Measurements from ENCODE around the gene GPR153. TPM values are rescaled to one million over a fixed set of nuclear protein-coding genes. Genes with fewer than 3 reads are reported as not detected.

GPR153 gene
- total RNA-seq, 2 donors from 2014 or later = 3.2 to 7.6 TPM

GRCh38 chr1:6265151-6265550 lies 4.3 kb upstream of the GPR153 start:
- intact Hi-C loops (cut with DNase I) = no loop called here
- WGBS = 93% methylated on average over 15 of the region's 15 CpGs
- Histone ChIP-seq H3K4me1 (replicated peaks) (no peaks in the 10 kb centered on the region), H3K9me3 (no peaks in the 10 kb centered on the region), H3K4me3 (no peak overlapping the region), H3K36me3 (no peaks in the 10 kb centered on the region), H3K27me3 (replicated peaks; ENCODE audit: insufficient read depth) (no peaks in the 10 kb centered on the region), H3K27ac (no peak overlapping the region)
- TF ChIP-seq POLR2A (IDR thresholded peaks at IDR 0.05) (no peak), POLR2AphosphoS5 (IDR thresholded peaks at IDR 0.05) (no peak)
- DNase-seq (ENCODE audit: low spot score) = no peak

GRCh38 chr1:6263716-6264115 lies 2.8 kb upstream of the GPR153 start:
- Histone ChIP-seq H3K36me3 (no peaks in the 10 kb centered on the region), H3K4me1 (replicated peaks) (peaks cover 4% of the 10 kb centered on the region), H3K27me3 (replicated peaks; ENCODE audit: insufficient read depth) (no peaks in the 10 kb centered on the region), H3K4me3 (no peak overlapping the region), H3K27ac (no peak overlapping the region), H3K9me3 (no peaks in the 10 kb centered on the region)
- WGBS = 77% methylated on average over 7 of the region's 7 CpGs
- no peak for DNase-seq (ENCODE audit: low spot score)
- TF ChIP-seq POLR2AphosphoS5 (IDR thresholded peaks at IDR 0.05) = no peak
- no peak for TF ChIP-seq POLR2A (IDR thresholded peaks at IDR 0.05)
- TF ChIP-seq, protein P1, sequence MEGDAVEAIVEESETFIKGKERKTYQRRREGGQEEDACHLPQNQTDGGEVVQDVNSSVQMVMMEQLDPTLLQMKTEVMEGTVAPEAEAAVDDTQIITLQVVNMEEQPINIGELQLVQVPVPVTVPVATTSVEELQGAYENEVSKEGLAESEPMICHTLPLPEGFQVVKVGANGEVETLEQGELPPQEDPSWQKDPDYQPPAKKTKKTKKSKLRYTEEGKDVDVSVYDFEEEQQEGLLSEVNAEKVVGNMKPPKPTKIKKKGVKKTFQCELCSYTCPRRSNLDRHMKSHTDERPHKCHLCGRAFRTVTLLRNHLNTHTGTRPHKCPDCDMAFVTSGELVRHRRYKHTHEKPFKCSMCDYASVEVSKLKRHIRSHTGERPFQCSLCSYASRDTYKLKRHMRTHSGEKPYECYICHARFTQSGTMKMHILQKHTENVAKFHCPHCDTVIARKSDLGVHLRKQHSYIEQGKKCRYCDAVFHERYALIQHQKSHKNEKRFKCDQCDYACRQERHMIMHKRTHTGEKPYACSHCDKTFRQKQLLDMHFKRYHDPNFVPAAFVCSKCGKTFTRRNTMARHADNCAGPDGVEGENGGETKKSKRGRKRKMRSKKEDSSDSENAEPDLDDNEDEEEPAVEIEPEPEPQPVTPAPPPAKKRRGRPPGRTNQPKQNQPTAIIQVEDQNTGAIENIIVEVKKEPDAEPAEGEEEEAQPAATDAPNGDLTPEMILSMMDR (IDR thresholded peaks at IDR 0.05) = no peak
- intact Hi-C loops (cut with DNase I) = no loop called here

DNA sequence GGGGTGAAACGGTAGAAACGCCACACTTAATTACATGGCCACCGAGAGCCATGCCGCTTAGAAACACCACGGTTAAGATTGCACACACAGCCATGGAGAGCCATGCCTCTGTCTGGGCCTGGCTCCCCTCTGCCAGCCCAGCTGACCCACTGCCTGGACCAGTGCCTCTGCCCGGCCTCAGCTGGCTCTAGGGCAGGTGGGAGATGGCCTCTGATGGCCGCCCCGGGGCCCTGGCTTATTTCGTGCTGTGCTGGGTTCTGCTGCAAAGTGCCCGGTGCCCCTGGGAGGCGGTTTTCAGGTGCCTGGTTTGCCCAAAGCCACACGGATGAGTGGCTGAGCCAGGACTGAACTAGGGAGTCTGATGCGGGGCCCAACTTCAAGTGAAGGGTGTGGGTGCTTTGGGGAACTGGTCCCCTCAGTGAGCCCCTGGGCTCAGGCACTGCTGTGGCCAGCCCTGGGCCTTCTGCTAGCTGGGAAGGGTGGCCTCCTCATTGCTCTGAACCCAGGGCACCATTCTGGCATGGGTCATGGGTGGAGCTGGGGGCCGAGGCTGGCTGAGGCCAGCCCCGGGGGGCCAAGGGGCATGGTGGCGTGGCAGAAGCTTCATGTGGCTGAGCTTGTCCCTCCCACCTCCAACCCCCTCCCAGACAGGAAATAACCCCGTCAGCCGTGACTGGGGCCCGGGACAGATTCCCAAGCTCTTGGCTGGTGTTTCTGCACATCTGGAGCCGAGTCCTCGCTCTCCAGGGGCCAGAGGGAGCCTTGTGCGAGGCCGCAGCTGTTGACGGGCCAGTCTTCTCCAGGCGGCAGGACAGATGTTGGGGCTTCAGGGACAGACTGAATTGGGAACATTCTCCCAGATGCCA lies 1.9 kb upstream of the GPR153 start:
- Histone ChIP-seq H3K4me3 (no peak overlapping the region), H3K4me1 (replicated peaks) (peaks cover 4% of the 10 kb centered on the region), H3K36me3 (no peaks in the 10 kb centered on the region), H3K9me3 (no peaks in the 10 kb centered on the region), H3K27ac (no peak overlapping the region), H3K27me3 (replicated peaks; ENCODE audit: insufficient read depth) (no peaks in the 10 kb centered on the region)
- intact Hi-C loops (cut with DNase I) = no loop called here
- no peak for DNase-seq (ENCODE audit: low spot score)
- TF ChIP-seq POLR2AphosphoS5 (IDR thresholded peaks at IDR 0.05) (no peak), POLR2A (IDR thresholded peaks at IDR 0.05) (no peak)
- TF ChIP-seq, protein P1 (IDR thresholded peaks at IDR 0.05) = no peak
- WGBS = 61% methylated on average over 21 of the region's 25 CpGs

GRCh38 chr1:6261615-6261995 lies 707 bp upstream of the GPR153 start:
- no peak for DNase-seq (ENCODE audit: low spot score)
- WGBS = 25% methylated on average over 15 of the region's 15 CpGs
- TF ChIP-seq POLR2A (IDR thresholded peaks at IDR 0.05) = no peak
- TF ChIP-seq, protein P1 (IDR thresholded peaks at IDR 0.05) = no peak
- no peak for TF ChIP-seq POLR2AphosphoS5 (IDR thresholded peaks at IDR 0.05)
- Histone ChIP-seq H3K36me3 (no peaks in the 10 kb centered on the region), H3K27ac (peak overlapping the region in 1 of 2 donors; percentile 7), H3K9me3 (no peaks in the 10 kb centered on the region), H3K27me3 (replicated peaks; ENCODE audit: insufficient read depth) (no peaks in the 10 kb centered on the region), H3K4me1 (replicated peaks) (peaks cover 4% of the 10 kb centered on the region), H3K4me3 (peak overlapping the region in 1 of 2 donors; percentile 50)
- intact Hi-C loops (cut with DNase I) = no loop called here

GRCh38 chr1:6260433-6260934 lies 414 bp downstream of the GPR153 start:
- Histone ChIP-seq H3K4me1 (replicated peaks) (peaks cover 4% of the 10 kb centered on the region), H3K9me3 (no peaks in the 10 kb centered on the region), H3K27me3 (replicated peaks; ENCODE audit: insufficient read depth) (no peaks in the 10 kb centered on the region), H3K27ac (peak overlapping the region in 1 of 2 donors; percentile 38), H3K4me3 (peak overlapping the region; percentile 42 to 50), H3K36me3 (no peaks in the 10 kb centered on the region)
- DNase-seq (ENCODE audit: low spot score) = no peak
- 0% methylated on average over 7 of the region's 61 CpGs for WGBS
- TF ChIP-seq POLR2AphosphoS5 (IDR thresholded peaks at IDR 0.05) (no peak), POLR2A (IDR thresholded peaks at IDR 0.05) (no peak)
- TF ChIP-seq, protein P1 (IDR thresholded peaks at IDR 0.05) = no peak
- intact Hi-C loops (cut with DNase I) = no loop called here
